ENCODE data around the gene C16orf74.

GRCh38 chr16:85716022-85716679, 34.7 kb downstream of the C16orf74 start:
- TF ChIP-seq, protein P1, sequence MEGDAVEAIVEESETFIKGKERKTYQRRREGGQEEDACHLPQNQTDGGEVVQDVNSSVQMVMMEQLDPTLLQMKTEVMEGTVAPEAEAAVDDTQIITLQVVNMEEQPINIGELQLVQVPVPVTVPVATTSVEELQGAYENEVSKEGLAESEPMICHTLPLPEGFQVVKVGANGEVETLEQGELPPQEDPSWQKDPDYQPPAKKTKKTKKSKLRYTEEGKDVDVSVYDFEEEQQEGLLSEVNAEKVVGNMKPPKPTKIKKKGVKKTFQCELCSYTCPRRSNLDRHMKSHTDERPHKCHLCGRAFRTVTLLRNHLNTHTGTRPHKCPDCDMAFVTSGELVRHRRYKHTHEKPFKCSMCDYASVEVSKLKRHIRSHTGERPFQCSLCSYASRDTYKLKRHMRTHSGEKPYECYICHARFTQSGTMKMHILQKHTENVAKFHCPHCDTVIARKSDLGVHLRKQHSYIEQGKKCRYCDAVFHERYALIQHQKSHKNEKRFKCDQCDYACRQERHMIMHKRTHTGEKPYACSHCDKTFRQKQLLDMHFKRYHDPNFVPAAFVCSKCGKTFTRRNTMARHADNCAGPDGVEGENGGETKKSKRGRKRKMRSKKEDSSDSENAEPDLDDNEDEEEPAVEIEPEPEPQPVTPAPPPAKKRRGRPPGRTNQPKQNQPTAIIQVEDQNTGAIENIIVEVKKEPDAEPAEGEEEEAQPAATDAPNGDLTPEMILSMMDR (IDR thresholded peaks at IDR 0.05; ENCODE audit: poor library complexity), result no peak
- TF ChIP-seq EZH2 (IDR thresholded peaks at IDR 0.05; ENCODE audit: borderline replicate concordance) (no peak), EZH2phosphoT487 (IDR thresholded peaks at IDR 0.05; ENCODE audit: low read depth, severe bottlenecking, unreplicated experiment) (no peak)
